ENCODE results near the gene HIGD1A.

HIGD1A gene

DNA sequence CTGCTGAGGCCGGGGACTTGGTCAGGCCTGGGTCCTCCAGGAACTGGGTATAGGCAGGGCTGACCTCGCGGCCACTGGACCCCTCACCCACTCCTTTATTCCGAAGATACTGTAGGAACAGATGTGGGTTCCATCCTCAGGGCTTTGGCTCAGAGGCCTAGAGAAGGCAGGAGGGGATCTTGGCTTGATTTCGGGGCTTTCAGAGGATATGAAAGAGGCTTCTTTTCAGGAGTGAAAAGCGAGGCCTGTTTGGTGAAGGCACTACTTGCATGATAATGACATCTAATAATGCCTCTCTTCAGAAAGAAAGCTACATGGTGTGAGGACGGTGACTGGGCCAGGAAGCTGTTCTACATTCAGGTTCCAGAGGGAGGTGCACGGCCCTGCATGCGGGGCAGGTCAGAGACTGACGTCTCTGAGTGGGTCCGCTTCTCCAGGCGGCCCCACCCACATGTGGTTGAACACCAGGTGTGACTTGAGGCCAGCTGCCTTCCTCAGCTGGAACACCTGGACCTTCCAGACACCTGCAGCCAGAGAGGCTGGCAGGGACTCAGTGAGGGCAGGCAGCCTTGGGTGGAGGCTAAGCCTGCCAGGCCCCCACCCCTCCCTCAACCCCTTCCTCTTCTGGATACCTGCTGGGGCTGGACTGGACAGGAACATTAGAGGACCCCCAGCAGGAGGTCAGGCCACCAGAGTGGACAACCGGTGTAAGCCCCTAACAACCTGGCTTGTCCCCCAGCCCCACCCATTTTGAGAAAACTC lies 70.6 kb downstream of the HIGD1A start:
- DNase-seq: no peak
